GM19035 (cell line): ENCODE measurements around the gene IL18.
A peak's percentile ranks its signal among the peaks of the same experiment; 100 is the strongest.
"Not testable (repeated sequence)": the region's sequence is repeated elsewhere in the genome, so short reads cannot be mapped to it uniquely, and the experiment has no call there.

ENCODE experiments used
- ATAC-seq: cut with Tn5 transposase; IDR thresholded peaks from one replicate; pipeline ENCODE4 v1.9.1; 2021; ENCODE audit not compliant: unreplicated experiment

Gene IL18

GRCh38 chr11:112172362-112172994, 8.6 kb upstream of the IL18 start:
- ATAC-seq: peak; percentile 56

GRCh38 chr11:112167145-112167544, 3.3 kb upstream of the IL18 start, which contains the start of gene TEX12:
Gene TEX12, plus strand, starts transcription at chr11:112167372. Its CDS starts 1,897 bp downstream, at chr11:112169269.
- no peak for ATAC-seq

- no peak for ATAC-seq
These were observed 2.7 kb upstream of the IL18 start for GRCh38 chr11:112166562-112166961.

- ATAC-seq: no peak
These were observed 1.2 kb upstream of the IL18 start for GRCh38 chr11:112165049-112165448.

GRCh38 chr11:112162761-112163546, 940 bp downstream of the IL18 start:
- ATAC-seq: no peak

GRCh38 chr11:112162200-112162599, 1.7 kb downstream of the IL18 start:
- ATAC-seq: not testable (repeated sequence)

- no peak for ATAC-seq
These were observed 2.9 kb downstream of the IL18 start for GRCh38 chr11:112161012-112161411.

GRCh38 chr11:112160091-112160848, 3.6 kb downstream of the IL18 start:
- no peak for ATAC-seq

- no peak for ATAC-seq
These were observed 4.5 kb downstream of the IL18 start for GRCh38 chr11:112159098-112160065.

GRCh38 chr11:112156956-112157766, 6.7 kb downstream of the IL18 start:
- no peak for ATAC-seq

- no peak for ATAC-seq
These were observed 7.5 kb downstream of the IL18 start for GRCh38 chr11:112156153-112156955.

GRCh38 chr11:112150517-112150916, 13.4 kb downstream of the IL18 start:
- no peak for ATAC-seq

- ATAC-seq: no peak
These were observed 20.3 kb downstream of the IL18 start for GRCh38 chr11:112143597-112143996.

GRCh38 chr11:112134473-112134872, 29.4 kb downstream of the IL18 start:
- ATAC-seq: no peak

- no peak for ATAC-seq
These were observed 31.2 kb downstream of the IL18 start for GRCh38 chr11:112132737-112133136.

GRCh38 chr11:112129656-112130055, 34.2 kb downstream of the IL18 start:
- ATAC-seq: no peak

GRCh38 chr11:112128483-112129121, 35.3 kb downstream of the IL18 start:
- no peak for ATAC-seq

- no peak for ATAC-seq
These were observed 36.8 kb downstream of the IL18 start for GRCh38 chr11:112127056-112127455.
